ENCODE measurements around the gene NACC2. TPM values are rescaled to one million over a fixed set of nuclear protein-coding genes. Genes with fewer than 3 reads are reported as not detected.

The NACC2 gene
- total and polyA plus RNA-seq, 10 of the 15 experiments (the other 5 are each of a cell fraction or from before 2014, with no cell fraction given): 0.66 to 14.7 (median 3.5) TPM

DNA sequence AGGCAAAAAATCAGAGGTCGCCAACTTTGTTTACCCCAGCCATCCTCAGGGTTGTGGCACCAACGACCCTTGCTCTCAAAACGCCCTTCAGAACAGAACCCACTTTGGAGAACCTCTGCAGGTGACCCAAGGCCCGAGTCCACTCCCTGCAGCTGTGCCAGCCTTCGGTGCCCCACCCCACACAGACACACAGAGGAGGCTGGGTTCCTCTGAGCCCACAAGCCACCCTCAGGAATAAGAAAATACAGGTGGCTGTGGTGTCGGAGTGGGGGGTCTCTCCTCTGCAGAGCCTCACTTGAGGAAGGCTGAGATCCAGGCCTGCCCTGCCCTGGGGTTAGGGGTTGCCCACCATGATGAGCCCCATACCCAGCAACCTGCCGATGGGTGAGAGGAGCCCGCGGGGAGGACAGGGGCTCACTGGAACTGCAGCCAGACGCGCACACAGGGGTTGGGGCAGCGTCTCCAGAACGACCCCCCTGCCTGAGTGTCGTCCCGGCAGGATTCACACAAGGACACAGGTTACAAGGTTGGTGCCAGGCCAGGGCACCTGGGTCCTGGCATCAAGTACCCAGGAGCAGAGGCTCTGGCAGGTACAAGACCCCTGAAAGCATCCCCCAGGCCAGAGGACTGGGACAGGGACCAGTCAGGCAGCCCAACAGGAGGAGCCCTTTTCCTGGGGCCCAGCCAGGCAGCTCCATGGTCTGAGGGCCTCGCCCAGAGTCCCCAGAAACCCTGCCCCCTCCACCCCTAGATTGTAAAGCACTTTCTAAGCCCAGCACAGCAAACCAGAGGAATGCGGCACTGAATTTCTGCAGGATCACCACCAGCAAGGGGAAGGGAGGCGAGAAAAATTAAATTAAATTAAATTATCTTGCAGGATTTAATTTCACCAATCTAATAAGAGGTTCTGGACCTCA, 40.0 kb downstream of the NACC2 start:
- H3K27me3 ChIP-seq (replicated peaks in 1 of 2; ENCODE audit: control insufficient read depth in 2 of 2, insufficient read depth in 2 of 2, low read length in 1 of 2): no peaks in the 10 kb centered on the region
- TF ChIP-seq, protein P1, sequence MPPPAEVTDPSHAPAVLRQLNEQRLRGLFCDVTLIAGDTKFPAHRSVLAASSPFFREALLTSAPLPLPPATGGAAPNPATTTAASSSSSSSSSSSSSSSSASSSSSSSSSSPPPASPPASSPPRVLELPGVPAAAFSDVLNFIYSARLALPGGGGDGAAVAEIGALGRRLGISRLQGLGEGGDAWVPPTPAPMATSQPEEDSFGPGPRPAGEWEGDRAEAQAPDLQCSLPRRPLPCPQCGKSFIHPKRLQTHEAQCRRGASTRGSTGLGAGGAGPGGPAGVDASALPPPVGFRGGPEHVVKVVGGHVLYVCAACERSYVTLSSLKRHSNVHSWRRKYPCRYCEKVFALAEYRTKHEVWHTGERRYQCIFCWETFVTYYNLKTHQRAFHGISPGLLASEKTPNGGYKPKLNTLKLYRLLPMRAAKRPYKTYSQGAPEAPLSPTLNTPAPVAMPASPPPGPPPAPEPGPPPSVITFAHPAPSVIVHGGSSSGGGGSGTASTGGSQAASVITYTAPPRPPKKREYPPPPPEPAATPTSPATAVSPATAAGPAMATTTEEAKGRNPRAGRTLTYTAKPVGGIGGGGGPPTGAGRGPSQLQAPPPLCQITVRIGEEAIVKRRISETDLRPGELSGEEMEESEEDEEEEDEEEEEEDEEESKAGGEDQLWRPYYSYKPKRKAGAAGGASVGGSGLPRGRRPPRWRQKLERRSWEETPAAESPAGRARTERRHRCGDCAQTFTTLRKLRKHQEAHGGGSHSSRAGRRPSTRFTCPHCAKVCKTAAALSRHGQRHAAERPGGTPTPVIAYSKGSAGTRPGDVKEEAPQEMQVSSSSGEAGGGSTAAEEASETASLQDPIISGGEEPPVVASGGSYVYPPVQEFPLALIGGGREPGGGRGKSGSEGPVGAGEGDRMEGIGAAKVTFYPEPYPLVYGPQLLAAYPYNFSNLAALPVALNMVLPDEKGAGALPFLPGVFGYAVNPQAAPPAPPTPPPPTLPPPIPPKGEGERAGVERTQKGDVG (CRISPR knock-in tag; IDR thresholded peaks at IDR 0.05): no peak
- 58% methylated on average over 18 of the region's 18 CpGs for WGBS (ENCODE audit: insufficient coverage, insufficient replicate concordance, low lambda C conversion rate, missing lambda C conversion rate)
- no peaks in the 10 kb centered on the region for H3K9me3 ChIP-seq (replicated peaks; ENCODE audit: control insufficient read depth, insufficient read depth, low read length)
- ChIA-PET SMC1A (ENCODE audit: uncharacterized antibody, unreplicated experiment) (no interaction called here), POLR2A (no interaction called here), CTCF (no interaction called here), RAD21 (ENCODE audit: unreplicated experiment) (no interaction called here)
- BruUV-seq (replicated peaks): no TSS peak
- H3K4me2 ChIP-seq (ENCODE audit: control insufficient read depth, insufficient read depth): no peak overlapping the region
- H4K20me1 ChIP-seq (ENCODE audit: control insufficient read depth, insufficient read depth): peaks cover 4% of the 10 kb centered on the region; the same call in 1 of the 2 replicates
- DNase-seq (ENCODE audit: low read depth, low spot score) (no peak), ATAC-seq (no peak), FAIRE-seq (no peak)
- H3K36me3 ChIP-seq (ENCODE audit: control insufficient read depth in 2 of 2, insufficient read depth in 2 of 2, low read length in 1 of 2): peaks cover 0 to under 1% of the 10 kb centered on the region in 2 experiments; a peak in 1 of 4 replicates
- H3K4me1 ChIP-seq (ENCODE audit: control insufficient read depth, insufficient read depth, low read length): no peaks in the 10 kb centered on the region
- no peak overlapping the region for H3K27ac ChIP-seq (ENCODE audit: control insufficient read depth, insufficient read depth)
- intact Hi-C loops (cut with micrococcal nuclease; ENCODE audit: unreplicated experiment) (no loop called here), in situ Hi-C loops (cut with MboI) (no loop called here)
- H3K4me3 ChIP-seq: no peak overlapping the region
- no peak overlapping the region for H3K9ac ChIP-seq (ENCODE audit: control insufficient read depth, insufficient read depth, low read length)
- no peak overlapping the region for H2AFZ ChIP-seq (ENCODE audit: control insufficient read depth, low read depth, low read length)
- no peaks in the 10 kb centered on the region for H3K79me2 ChIP-seq (ENCODE audit: control insufficient read depth, insufficient read depth, low read length)

DNA sequence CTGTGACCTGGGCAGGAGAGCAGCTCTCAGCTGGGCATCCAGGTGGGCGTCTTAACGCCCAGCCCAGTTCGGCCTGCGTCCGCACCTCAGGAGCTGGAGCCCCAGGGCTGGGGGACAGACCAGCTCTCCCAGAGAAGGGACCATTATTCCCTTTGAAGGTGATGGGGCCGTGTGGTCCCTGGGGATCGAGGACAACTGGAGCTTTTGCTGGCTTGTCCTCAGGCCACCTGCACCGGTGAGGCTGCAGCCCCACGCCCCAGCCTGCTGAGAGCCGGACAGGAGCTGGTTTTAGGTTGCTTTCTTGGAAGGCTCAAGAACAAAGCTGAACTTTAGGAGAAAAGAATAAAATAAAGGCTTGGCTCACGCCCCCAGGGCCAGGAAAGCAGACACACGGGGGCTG, 40.9 kb downstream of the NACC2 start:
- POLR2A ChIA-PET: no interaction called here
- H3K4me1 ChIP-seq (ENCODE audit: control insufficient read depth, insufficient read depth, low read length): no peaks in the 10 kb centered on the region
- SMC1A ChIA-PET (ENCODE audit: uncharacterized antibody, unreplicated experiment): no interaction called here
- peaks cover 0 to 4% of the 10 kb centered on the region in 2 experiments; a peak in 2 of 4 replicates for H3K36me3 ChIP-seq (ENCODE audit: control insufficient read depth in 2 of 2, insufficient read depth in 2 of 2, low read length in 1 of 2)
- no peak overlapping the region for H3K9ac ChIP-seq (ENCODE audit: control insufficient read depth, insufficient read depth, low read length)
- RAD21 ChIA-PET (ENCODE audit: unreplicated experiment): no interaction called here
- no peak for TF ChIP-seq ZNF622 (IDR thresholded peaks at IDR 0.05)
- TF ChIP-seq, protein P2, sequence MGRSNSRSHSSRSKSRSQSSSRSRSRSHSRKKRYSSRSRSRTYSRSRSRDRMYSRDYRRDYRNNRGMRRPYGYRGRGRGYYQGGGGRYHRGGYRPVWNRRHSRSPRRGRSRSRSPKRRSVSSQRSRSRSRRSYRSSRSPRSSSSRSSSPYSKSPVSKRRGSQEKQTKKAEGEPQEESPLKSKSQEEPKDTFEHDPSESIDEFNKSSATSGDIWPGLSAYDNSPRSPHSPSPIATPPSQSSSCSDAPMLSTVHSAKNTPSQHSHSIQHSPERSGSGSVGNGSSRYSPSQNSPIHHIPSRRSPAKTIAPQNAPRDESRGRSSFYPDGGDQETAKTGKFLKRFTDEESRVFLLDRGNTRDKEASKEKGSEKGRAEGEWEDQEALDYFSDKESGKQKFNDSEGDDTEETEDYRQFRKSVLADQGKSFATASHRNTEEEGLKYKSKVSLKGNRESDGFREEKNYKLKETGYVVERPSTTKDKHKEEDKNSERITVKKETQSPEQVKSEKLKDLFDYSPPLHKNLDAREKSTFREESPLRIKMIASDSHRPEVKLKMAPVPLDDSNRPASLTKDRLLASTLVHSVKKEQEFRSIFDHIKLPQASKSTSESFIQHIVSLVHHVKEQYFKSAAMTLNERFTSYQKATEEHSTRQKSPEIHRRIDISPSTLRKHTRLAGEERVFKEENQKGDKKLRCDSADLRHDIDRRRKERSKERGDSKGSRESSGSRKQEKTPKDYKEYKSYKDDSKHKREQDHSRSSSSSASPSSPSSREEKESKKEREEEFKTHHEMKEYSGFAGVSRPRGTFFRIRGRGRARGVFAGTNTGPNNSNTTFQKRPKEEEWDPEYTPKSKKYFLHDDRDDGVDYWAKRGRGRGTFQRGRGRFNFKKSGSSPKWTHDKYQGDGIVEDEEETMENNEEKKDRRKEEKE (IDR thresholded peaks at IDR 0.05): no peak
- no peak for TF ChIP-seq NFXL1 (IDR thresholded peaks at IDR 0.05; ENCODE audit: borderline replicate concordance)
- H3K27me3 ChIP-seq (replicated peaks in 1 of 2; ENCODE audit: control insufficient read depth in 2 of 2, insufficient read depth in 2 of 2, low read length in 1 of 2): no peaks in the 10 kb centered on the region
- no peak overlapping the region for H3K4me2 ChIP-seq (ENCODE audit: control insufficient read depth, insufficient read depth)
- in situ Hi-C loops (cut with MboI): no loop called here
- H4K20me1 ChIP-seq (ENCODE audit: control insufficient read depth, insufficient read depth): peaks cover 4% of the 10 kb centered on the region; the same call in 1 of the 2 replicates
- no peak overlapping the region for H3K4me3 ChIP-seq
- no peak for FAIRE-seq
- H2AFZ ChIP-seq (ENCODE audit: control insufficient read depth, low read depth, low read length): no peak overlapping the region
- no TSS peak for BruUV-seq (replicated peaks)
- intact Hi-C loops (cut with micrococcal nuclease; ENCODE audit: unreplicated experiment): no loop called here
- ATAC-seq: no peak
- CTCF ChIA-PET: interaction anchor here (0.6 kb wide), 1 partner anchor 58 kb away, joined by 4 read pairs; no protein-coding TSS in a partner anchor
- no peaks in the 10 kb centered on the region for H3K79me2 ChIP-seq (ENCODE audit: control insufficient read depth, insufficient read depth, low read length)
- 59% methylated on average over 12 of the region's 12 CpGs for WGBS (ENCODE audit: insufficient coverage, insufficient replicate concordance, low lambda C conversion rate, missing lambda C conversion rate)
- DNase-seq (ENCODE audit: low read depth, low spot score): no peak
- H3K27ac ChIP-seq (ENCODE audit: control insufficient read depth, insufficient read depth): no peak overlapping the region
- no peaks in the 10 kb centered on the region for H3K9me3 ChIP-seq (replicated peaks; ENCODE audit: control insufficient read depth, insufficient read depth, low read length)

Measured in GM12878 (cell line).